22Rv1 (cell line): ENCODE data around the gene RNGTT.

Experiments used
- H3K27ac ChIP-seq: fragments of 450-650 bp; 2 replicates; pipeline ENCODE4 v1.5.1; 2017
- ZFX ChIP-seq: fragments of 450-650 bp; IDR thresholded peaks from 2 replicates; pipeline ENCODE4 v1.6.1; 2017; ENCODE audit warnings: antibody characterized with exemption, borderline replicate concordance
- TF ChIP-seq, protein P1 (sequence below): fragments of 450-650 bp; IDR thresholded peaks from 2 replicates; pipeline ENCODE4 v1.5.1; 2017; ENCODE audit warnings: mild to moderate bottlenecking

RNGTT gene

DNA sequence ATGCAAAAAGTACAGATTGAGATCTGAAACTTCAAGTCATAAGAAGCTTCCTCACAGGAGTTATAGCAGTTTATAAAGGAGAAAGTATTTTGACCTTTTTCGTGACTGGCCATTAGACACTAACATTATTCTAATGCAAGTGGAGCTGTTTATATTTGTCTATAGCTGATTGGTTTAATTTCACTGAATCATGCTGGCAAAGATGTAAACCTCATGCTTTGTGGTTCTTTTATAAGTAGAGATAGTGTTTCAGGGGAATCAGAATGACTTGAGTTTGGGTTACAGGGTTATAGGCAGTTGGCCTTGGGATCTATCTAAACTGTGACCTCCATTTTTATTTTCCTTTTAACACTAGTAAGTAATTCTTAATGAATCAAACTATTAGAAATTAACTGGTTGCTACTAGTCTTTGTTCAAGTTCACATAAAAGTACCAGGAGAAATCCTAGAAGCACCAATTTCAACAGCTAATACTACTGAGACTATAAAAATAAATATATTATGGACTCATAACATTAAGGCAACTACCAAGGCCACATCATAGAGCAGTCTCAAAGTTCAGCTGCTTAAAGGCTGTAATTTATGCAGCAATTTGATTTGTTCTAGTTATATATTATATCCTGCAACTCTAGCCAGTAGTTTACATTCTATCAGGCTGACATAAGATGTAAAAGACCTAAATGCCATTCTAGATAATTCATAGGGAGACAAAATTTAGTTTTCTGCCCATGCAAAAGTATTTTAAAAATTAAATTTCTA, 94.0 kb downstream of the RNGTT start:
- no peak for TF ChIP-seq ZFX
- TF ChIP-seq, protein P1, sequence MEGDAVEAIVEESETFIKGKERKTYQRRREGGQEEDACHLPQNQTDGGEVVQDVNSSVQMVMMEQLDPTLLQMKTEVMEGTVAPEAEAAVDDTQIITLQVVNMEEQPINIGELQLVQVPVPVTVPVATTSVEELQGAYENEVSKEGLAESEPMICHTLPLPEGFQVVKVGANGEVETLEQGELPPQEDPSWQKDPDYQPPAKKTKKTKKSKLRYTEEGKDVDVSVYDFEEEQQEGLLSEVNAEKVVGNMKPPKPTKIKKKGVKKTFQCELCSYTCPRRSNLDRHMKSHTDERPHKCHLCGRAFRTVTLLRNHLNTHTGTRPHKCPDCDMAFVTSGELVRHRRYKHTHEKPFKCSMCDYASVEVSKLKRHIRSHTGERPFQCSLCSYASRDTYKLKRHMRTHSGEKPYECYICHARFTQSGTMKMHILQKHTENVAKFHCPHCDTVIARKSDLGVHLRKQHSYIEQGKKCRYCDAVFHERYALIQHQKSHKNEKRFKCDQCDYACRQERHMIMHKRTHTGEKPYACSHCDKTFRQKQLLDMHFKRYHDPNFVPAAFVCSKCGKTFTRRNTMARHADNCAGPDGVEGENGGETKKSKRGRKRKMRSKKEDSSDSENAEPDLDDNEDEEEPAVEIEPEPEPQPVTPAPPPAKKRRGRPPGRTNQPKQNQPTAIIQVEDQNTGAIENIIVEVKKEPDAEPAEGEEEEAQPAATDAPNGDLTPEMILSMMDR, result no peak

DNA sequence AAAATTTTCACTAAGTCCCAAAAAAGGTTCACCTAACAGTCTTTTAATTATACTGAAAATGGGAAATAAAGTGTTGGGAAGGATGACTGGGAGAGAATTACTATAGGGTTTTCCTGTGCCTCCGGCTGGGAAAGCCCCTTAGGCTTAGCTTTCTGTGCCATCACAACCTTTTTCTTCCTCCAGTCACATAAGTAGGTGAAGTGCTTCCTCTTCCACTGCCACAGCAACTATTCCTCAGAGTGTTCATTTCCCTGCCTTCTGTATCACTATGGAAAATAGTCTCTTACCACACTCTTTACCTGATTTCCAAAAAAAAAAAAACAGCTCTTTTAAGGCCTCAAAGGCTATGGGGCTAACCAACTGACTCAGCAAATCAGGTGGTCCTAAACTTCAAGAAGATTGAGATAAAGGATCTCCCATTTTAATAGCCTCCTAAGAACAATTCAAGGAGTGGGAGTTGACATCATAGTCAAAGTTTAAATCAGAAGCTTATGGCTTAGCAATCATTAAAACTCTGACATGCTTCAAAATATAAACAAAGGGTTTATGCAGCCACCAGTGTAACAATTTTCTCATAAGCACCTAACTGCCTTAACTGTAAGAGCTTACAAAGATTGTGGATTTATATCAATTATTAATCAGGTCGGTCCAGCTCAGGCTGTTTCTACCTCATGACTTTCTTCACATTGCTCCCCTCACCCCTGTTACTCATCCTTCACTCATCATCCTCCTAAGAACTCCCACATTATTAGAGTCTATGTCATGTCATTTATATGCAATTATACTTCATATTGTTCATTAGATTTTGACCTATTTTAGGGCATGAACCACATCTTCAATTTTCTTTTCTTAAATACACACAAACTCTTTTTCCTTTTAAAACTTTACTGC, 95.3 kb downstream of the RNGTT start:
- TF ChIP-seq, protein P1, result no peak
- no peak for TF ChIP-seq ZFX
- no peak overlapping the region for H3K27ac ChIP-seq

More for the DNA sequence above, 94.0 kb downstream of the RNGTT start:
- no peak overlapping the region for H3K27ac ChIP-seq

DNA sequence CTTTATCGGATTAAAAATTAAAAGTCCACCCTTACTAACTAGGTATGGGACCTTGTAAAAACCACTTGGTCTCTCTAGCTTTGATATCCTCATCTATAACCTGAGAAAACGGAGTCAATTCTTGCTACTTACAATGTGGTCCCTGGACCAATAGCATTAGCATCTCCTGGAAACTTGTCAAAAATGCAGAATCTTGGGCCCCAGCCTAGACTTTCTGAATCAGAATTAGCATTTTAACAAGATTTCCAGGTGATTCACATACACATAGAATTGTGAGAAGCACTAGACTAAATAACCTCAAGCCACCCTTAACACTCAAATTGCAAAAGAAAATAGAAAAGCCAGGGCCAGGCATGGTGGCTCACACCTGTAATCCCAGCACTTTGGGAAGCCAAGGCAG, 96.6 kb downstream of the RNGTT start:
- TF ChIP-seq, protein P1, result no peak
- TF ChIP-seq ZFX, result no peak
- H3K27ac ChIP-seq, result no peak overlapping the region

DNA sequence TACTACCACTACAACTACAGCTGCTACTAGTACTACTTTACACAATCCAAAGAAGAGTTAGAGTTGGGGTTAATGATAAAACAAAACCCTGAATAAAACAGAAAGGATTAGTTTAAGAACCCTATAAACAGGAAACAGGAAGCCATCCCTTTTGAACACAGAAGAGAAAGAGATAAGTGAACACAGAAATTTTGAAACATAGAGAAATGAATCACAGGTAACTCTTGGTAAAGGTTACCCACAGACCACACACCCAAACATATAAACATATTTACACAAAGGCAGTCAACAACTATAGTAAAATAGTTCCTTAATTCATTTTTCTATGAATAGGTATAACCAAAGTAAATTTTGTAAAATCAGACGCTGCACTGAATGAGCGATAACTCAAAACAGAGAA, 98.1 kb downstream of the RNGTT start:
- no peak overlapping the region for H3K27ac ChIP-seq
- TF ChIP-seq, protein P1, result no peak
- TF ChIP-seq ZFX, result no peak

DNA sequence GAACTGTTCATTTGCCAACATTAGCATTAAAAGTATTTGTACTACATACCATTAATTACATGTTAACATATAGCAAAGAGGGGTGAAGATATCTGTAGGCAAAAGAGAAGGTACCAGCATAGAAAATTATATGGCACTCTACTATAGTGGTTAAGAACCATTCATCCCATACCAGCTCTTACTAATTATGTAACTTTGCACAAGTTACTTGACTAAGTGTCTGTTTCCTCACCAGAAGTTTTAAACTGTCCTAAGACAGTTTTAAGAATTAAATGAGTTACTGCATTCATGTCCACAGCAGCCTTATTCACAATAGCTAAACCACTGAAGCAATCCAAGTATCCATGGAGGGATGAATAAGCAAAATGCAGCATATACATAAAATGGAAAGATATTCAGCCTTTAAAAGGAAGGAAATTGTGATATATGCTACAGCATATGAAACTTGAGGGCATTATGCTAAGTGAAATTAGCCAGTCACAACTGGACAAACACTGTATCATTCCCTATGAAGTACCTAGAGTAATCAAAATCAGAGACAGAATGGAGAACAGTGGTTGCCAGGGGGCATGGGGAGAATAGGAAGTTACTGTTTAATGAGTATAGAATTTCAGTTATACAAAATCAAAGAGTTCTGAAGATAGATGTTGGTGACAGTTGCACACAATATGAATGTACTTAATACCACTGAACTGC, 98.9 kb downstream of the RNGTT start:
- H3K27ac ChIP-seq, result no peak overlapping the region
- no peak for TF ChIP-seq ZFX
- TF ChIP-seq, protein P1, result no peak

DNA sequence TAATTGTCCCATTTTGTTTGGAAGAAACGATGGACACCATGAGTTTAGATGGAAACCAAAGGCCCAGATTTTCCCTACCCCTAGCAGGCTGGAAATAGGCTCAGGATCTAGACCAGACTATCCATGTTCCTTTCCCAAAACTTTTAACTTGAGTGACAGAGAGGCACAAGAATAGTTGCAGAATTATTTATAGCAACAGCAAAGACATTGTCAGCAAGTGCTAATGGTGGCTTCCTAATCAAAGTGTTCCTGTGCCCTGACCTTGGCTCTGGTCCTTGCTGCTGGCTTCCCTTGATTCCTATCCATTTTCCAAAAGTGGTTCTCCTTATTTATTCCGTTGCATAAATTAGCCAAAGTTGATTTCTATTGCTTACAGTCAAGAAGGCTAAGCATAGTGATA, 103.1 kb downstream of the RNGTT start:
- no peak overlapping the region for H3K27ac ChIP-seq
- TF ChIP-seq, protein P1, result no peak
- no peak for TF ChIP-seq ZFX
